ENCODE results near the gene TRIM45. TPM values are rescaled to one million over a fixed set of nuclear protein-coding genes. Genes with fewer than 3 reads are reported as not detected.

The TRIM45 gene
- total and polyA plus RNA-seq, 2 of the 4 experiments (the other 2 are of a cell fraction): 2.0 to 5.1 TPM

GRCh38 chr1:117089996-117090395 lies 31.6 kb downstream of the TRIM45 start:
- ATAC-seq (ENCODE audit: low read depth) (no peak), DNase-seq (no peak)
- Histone ChIP-seq H2BK15ac (ENCODE audit: low read depth, low read length) (no peak overlapping the region), H3K79me1 (ENCODE audit: low read depth in 1 of 2, low read length in 2 of 2) (peaks cover 0 to 8% of the 10 kb centered on the region in 2 experiments; a peak in 1 of 4 replicates), H3K14ac (replicated peaks; ENCODE audit: low read depth, low read length) (no peak overlapping the region), H2AK9ac (replicated peaks; ENCODE audit: low read depth, low read length, poor library complexity) (no peak overlapping the region), H4K8ac (ENCODE audit: low read depth in 2 of 2, low read length in 2 of 2) (no peak overlapping the region), H4K5ac (ENCODE audit: low read depth, low read length) (no peak overlapping the region), H3K27ac (ENCODE audit: insufficient read depth, low read length) (no peak overlapping the region), H3K4me2 (ENCODE audit: low read depth, low read length) (no peak overlapping the region), H3K23ac (ENCODE audit: low read depth, low read length) (no peak overlapping the region), H2BK120ac (ENCODE audit: low read depth, low read length) (no peak overlapping the region), H3K18ac (ENCODE audit: low read depth, low read length) (no peak overlapping the region), H3K4me1 (ENCODE audit: control insufficient read depth, insufficient read depth, low read length) (peaks cover 15% of the 10 kb centered on the region), H3K36me3 (ENCODE audit: control insufficient read depth, insufficient read depth, low read length) (0 out of 2 replicates have a peak, but pooled peaks cover 2% of the 10 kb centered on the region), H2BK5ac (ENCODE audit: low read depth, low read length, poor library complexity, severe bottlenecking) (no peak overlapping the region), H4K20me1 (ENCODE audit: insufficient read depth, low read length) (peaks cover 3% of the 10 kb centered on the region; the same call in 1 of the 2 replicates), H3K9me1 (ENCODE audit: insufficient read depth, low read length) (peaks cover 20% of the 10 kb centered on the region), H4K91ac (ENCODE audit: insufficient read depth, low read depth, low read length) (no peak overlapping the region), H3K27me3 (ENCODE audit: control insufficient read depth, insufficient read depth, low read length) (no peaks in the 10 kb centered on the region), H3K56ac (ENCODE audit: extremely low read depth, insufficient read depth, low read length) (no peak overlapping the region), H2AFZ (replicated peaks; ENCODE audit: low read length, poor library complexity) (no peak overlapping the region), H3K9ac (ENCODE audit: low read depth, low read length) (no peak overlapping the region), H2BK20ac (ENCODE audit: low read depth, low read length) (no peak overlapping the region), H3K9me3 (ENCODE audit: control insufficient read depth, insufficient read depth, low read length) (no peaks in the 10 kb centered on the region), H3K4ac (ENCODE audit: low read depth, low read length) (no peak overlapping the region), H3K4me3 (ENCODE audit: insufficient read depth, low read depth, low read length) (no peak overlapping the region), H2AK5ac (ENCODE audit: low read depth, low read length) (no peak overlapping the region)
- ChIA-PET POLR2A (ENCODE audit: unreplicated experiment) (no interaction called here), CTCF (no interaction called here)
- no CpG with 5 or more reads among the region's 2 CpGs for WGBS, 2 experiments (ENCODE audit: extremely low coverage in 2 of 2, insufficient read length in 1 of 2)
- TF ChIP-seq NFE2L2 (IDR thresholded peaks at IDR 0.05; ENCODE audit: low read depth, low read length) (no peak), RCOR1 (IDR thresholded peaks at IDR 0.05; ENCODE audit: insufficient replicate concordance, low read length) (no peak), RAD21 (IDR thresholded peaks at IDR 0.05; ENCODE audit: low read length) (no peak), MXI1 (IDR thresholded peaks at IDR 0.05; ENCODE audit: borderline replicate concordance, low read depth, low read length) (no peak), CTCF (conservative IDR thresholded peaks at IDR 0.05; ENCODE audit: low read depth, low read length) (no peak), CHD1 (IDR thresholded peaks at IDR 0.05; ENCODE audit: low read depth, low read length) (no peak), MAZ (IDR thresholded peaks at IDR 0.05; ENCODE audit: borderline replicate concordance, low read depth, low read length) (no peak), FOS (IDR thresholded peaks at IDR 0.05; ENCODE audit: low read depth, low read length) (no peak), USF2 (IDR thresholded peaks at IDR 0.05; ENCODE audit: low read depth, low read length) (no peak), MAFK (IDR thresholded peaks at IDR 0.05; ENCODE audit: low read depth, low read length) (no peak), POLR2A (IDR thresholded peaks at IDR 0.05; ENCODE audit: low read depth, low read length) (no peak), ELK1 (IDR thresholded peaks at IDR 0.05; ENCODE audit: borderline replicate concordance, low read depth, low read length) (no peak), BHLHE40 (IDR thresholded peaks at IDR 0.05; ENCODE audit: low read depth, low read length) (no peak), RFX5 (IDR thresholded peaks at IDR 0.05; ENCODE audit: low read depth, low read length) (no peak), SMC3 (IDR thresholded peaks at IDR 0.05; ENCODE audit: low read depth, low read length) (no peak), CEBPB (IDR thresholded peaks at IDR 0.05; ENCODE audit: low read depth, low read length) (no peak)
- BruUV-seq (replicated peaks): no TSS peak
- in situ Hi-C loops (cut with MboI; ENCODE audit: low sequenced_read_pairs) (no loop called here), intact Hi-C loops (cut with micrococcal nuclease) (no loop called here), dilution Hi-C loops (cut with HindIII; ENCODE audit: low sequenced_read_pairs, unreplicated experiment) (no loop called here)

Measured in IMR-90 (cell line).